Lung (tissue), 12 donors: ENCODE measurements around the gene PHF19. TPM values are rescaled to one million over a fixed set of nuclear protein-coding genes. Genes with fewer than 3 reads are reported as not detected.

Source experiments
- ATAC-seq: fragments of 200-7000 bp; cut with Tn5 transposase; one replicate; pipeline ENCODE4 v1.9.1; 2020; ENCODE audit warnings: moderate number of reproducible peaks; ENCODE audit not compliant: insufficient read depth, low FRiP score
- DNase-seq, 3 donors: peaks; one replicate each; pipeline ENCODE4 v3.0.0-alpha.2; 2013 to 2017
- H3K27ac ChIP-seq, 2 donors: one replicate each; pipeline ENCODE4 v1.5.1; 2013; ENCODE audit warnings: mild to moderate bottlenecking in 2 of 2, moderate library complexity in 2 of 2, control low read depth in 1 of 2, inconsistent platforms in 1 of 2, low read depth in 1 of 2, low read length in 1 of 2
- H3K27me3 ChIP-seq, 3 donors: one replicate each; pipeline ENCODE4 v1.5.1; 2013; ENCODE audit warnings: low read length in 2 of 3; ENCODE audit not compliant: control insufficient read depth in 3 of 3, insufficient read depth in 3 of 3
- H3K36me3 ChIP-seq, 4 donors: one replicate each; pipeline ENCODE4 v1.5.1; 2013; ENCODE audit warnings: low read length in 4 of 4, mild to moderate bottlenecking in 1 of 4, moderate library complexity in 1 of 4; ENCODE audit not compliant: control insufficient read depth in 4 of 4, insufficient read depth in 4 of 4
- H3K4me1 ChIP-seq, 5 donors: one replicate each; pipeline ENCODE4 v1.5.1; 2013; ENCODE audit warnings: low read length in 5 of 5, mild to moderate bottlenecking in 2 of 5, moderate library complexity in 1 of 5; ENCODE audit not compliant: control insufficient read depth in 5 of 5, insufficient read depth in 5 of 5
- H3K4me3 ChIP-seq: one replicate; pipeline ENCODE4 v1.5.1; 2013; ENCODE audit warnings: mild to moderate bottlenecking, control low read depth, moderate library complexity
- H3K9ac ChIP-seq, 2 donors: one replicate each; pipeline ENCODE4 v1.5.1; 2013; ENCODE audit warnings: low read length in 2 of 2, control low read depth in 1 of 2; ENCODE audit not compliant: insufficient read depth in 1 of 2
- H3K9me3 ChIP-seq, 4 donors: one replicate each; pipeline ENCODE4 v1.5.1; 2013; ENCODE audit warnings: low read length in 3 of 4, mild to moderate bottlenecking in 1 of 4, moderate library complexity in 1 of 4; ENCODE audit not compliant: control insufficient read depth in 4 of 4, insufficient read depth in 3 of 4
- CTCF ChIP-seq: IDR thresholded peaks from 2 replicates; pipeline ENCODE4 v1.5.1; 2012; ENCODE audit warnings: mild to moderate bottlenecking; ENCODE audit errors: control extremely low read depth, extremely low read depth
- WGBS, 2 donors: extraction: QIAGEN DNeasy Blood & Tissue Kit; methylation state at CpG; one replicate each; pipeline ENCODE4 v1.1.7; 2013; 5-methylcytosine and 5-hydroxymethylcytosine counted together
- polyA plus RNA-seq, 2 donors: library from polyadenylated mRNA; stranded (reverse); fragments of 200-250 nt; gene quantifications; one replicate each; pipeline ENCODE4 v1.2.1, GENCODE V29; 2013
- total RNA-seq, 2 donors: library from RNA; depleted of rRNA in 1 of 2; stranded (reverse); fragments of >200 nt in 1 of 2; gene quantifications; one replicate each; pipeline ENCODE4 v1.2.1, GENCODE V29; 2014 to 2021
- donor health status: control.
- donor health status: control.
- donor health status: Bipolar disorder and iron deficiency.
- donor health status: healthy.
- donor health status: DM: yes; HTN: yes; CAD: no.

PHF19 gene
- total and polyA plus RNA-seq, 4 donors: 20.3 to 25.1 (median 21.7) TPM

- Histone ChIP-seq H3K9ac (peak overlapping the region in 1 of 2 donors; percentile 8), H3K4me1 (peaks cover 0 to 73% (median 42%) of the 10 kb centered on the region in 5 donors), H3K27ac (no peak overlapping the region), H3K27me3 (no peaks in the 10 kb centered on the region), H3K9me3 (no peaks in the 10 kb centered on the region), H3K36me3 (no peaks in the 10 kb centered on the region), H3K4me3 (no peak overlapping the region)
- DNase-seq (peak in 1 of 3 donors; percentile 45), ATAC-seq (no peak)
- 95 to 100% methylated on average over 1 of the region's 1 CpG for WGBS, 2 donors
- TF ChIP-seq CTCF: no peak
Observed at GRCh38 chr9:120889606-120890271, 12.8 kb upstream of the PHF19 start.

- no peak overlapping the region for H3K4me3 ChIP-seq
- ATAC-seq (no peak), DNase-seq (no peak)
- no peak overlapping the region for H3K9ac ChIP-seq
- no peaks in the 10 kb centered on the region for H3K36me3 ChIP-seq
- peaks cover 0 to 64% (median 37%) of the 10 kb centered on the region in 5 donors for H3K4me1 ChIP-seq
- TF ChIP-seq CTCF: no peak
- no peak overlapping the region for H3K27ac ChIP-seq
- no peaks in the 10 kb centered on the region for H3K27me3 ChIP-seq
- no peaks in the 10 kb centered on the region for H3K9me3 ChIP-seq
Observed at GRCh38 chr9:120888626-120889025, 11.6 kb upstream of the PHF19 start.

- Histone ChIP-seq H3K4me3 (no peak overlapping the region), H3K9ac (no peak overlapping the region), H3K9me3 (no peaks in the 10 kb centered on the region), H3K36me3 (no peaks in the 10 kb centered on the region), H3K4me1 (peaks cover 0 to 43% (median 23%) of the 10 kb centered on the region in 5 donors), H3K27me3 (no peaks in the 10 kb centered on the region), H3K27ac (no peak overlapping the region)
- DNase-seq: peak in 2 of 3 donors; percentile 51 to 72
- peak; percentile 45 for ATAC-seq
- 72 to 77% methylated on average over 8 of the region's 8 CpGs for WGBS, 2 donors
- no peak for TF ChIP-seq CTCF
Observed at GRCh38 chr9:120886490-120886967, 9.5 kb upstream of the PHF19 start.
